IPS DF 6.9 (cell line): ENCODE data around the gene MB.

Source experiments
- DNase-seq: peaks from one replicate; pipeline ENCODE4 v3.0.0-alpha.2; 2013; ENCODE audit warnings: low read depth, low spot score
- H3K27ac ChIP-seq: one replicate; pipeline ENCODE4 v1.5.1; 2013; ENCODE audit warnings: low read length, control low read depth
- H3K27me3 ChIP-seq: 2 replicates; pipeline ENCODE4 v1.6.1; 2013; ENCODE audit warnings: mild to moderate bottlenecking, low read length; ENCODE audit not compliant: control insufficient read depth, insufficient read depth
- H3K36me3 ChIP-seq: 2 replicates; pipeline ENCODE4 v1.6.1; 2013; ENCODE audit warnings: low read length; ENCODE audit not compliant: control insufficient read depth, insufficient read depth
- H3K4me1 ChIP-seq: 2 replicates; pipeline ENCODE4 v1.6.1; 2013; ENCODE audit warnings: low read length; ENCODE audit not compliant: control insufficient read depth, insufficient read depth
- H3K4me3 ChIP-seq: 2 replicates; pipeline ENCODE4 v1.5.1; 2013; ENCODE audit warnings: mild to moderate bottlenecking, low read length
- H3K9me3 ChIP-seq: 2 replicates; pipeline ENCODE4 v1.6.1; 2013; ENCODE audit warnings: low read length, inconsistent platforms; ENCODE audit not compliant: control insufficient read depth, insufficient read depth
- WGBS: extraction: QIAGEN DNeasy Blood & Tissue Kit; methylation state at CpG from one replicate; pipeline ENCODE4 v1.1.7; 2013; ENCODE audit warnings: mixed read lengths, missing lambda C conversion rate; ENCODE audit not compliant: insufficient read length, insufficient coverage; 5-methylcytosine and 5-hydroxymethylcytosine counted together

The MB gene

GRCh38 chr22:35651085-35651484 is 34.0 kb upstream of the MB start:
- no peak for DNase-seq
- Histone ChIP-seq H3K27ac (no peak overlapping the region), H3K36me3 (no peaks in the 10 kb centered on the region), H3K9me3 (no peaks in the 10 kb centered on the region), H3K4me1 (peaks cover 2% of the 10 kb centered on the region; the same call in 1 of the 2 replicates), H3K27me3 (no peaks in the 10 kb centered on the region), H3K4me3 (no peak overlapping the region)
- no CpG with 5 or more reads among the region's 7 CpGs for WGBS

- Histone ChIP-seq H3K9me3 (no peaks in the 10 kb centered on the region), H3K4me3 (no peak overlapping the region), H3K4me1 (peaks cover 2% of the 10 kb centered on the region; the same call in 1 of the 2 replicates), H3K27me3 (no peaks in the 10 kb centered on the region), H3K36me3 (no peaks in the 10 kb centered on the region; the same call in 1 of the 2 replicates), H3K27ac (no peak overlapping the region)
- no CpG with 5 or more reads among the region's 7 CpGs for WGBS
- no peak for DNase-seq
Observed at GRCh38 chr22:35649636-35650250, 32.6 kb upstream of the MB start.

GRCh38 chr22:35649026-35649553 is 32.0 kb upstream of the MB start:
- Histone ChIP-seq H3K9me3 (no peaks in the 10 kb centered on the region), H3K27ac (no peak overlapping the region), H3K4me3 (no peak overlapping the region), H3K36me3 (no peaks in the 10 kb centered on the region; the same call in 1 of the 2 replicates), H3K27me3 (no peaks in the 10 kb centered on the region), H3K4me1 (peaks cover 2% of the 10 kb centered on the region; the same call in 1 of the 2 replicates)
- DNase-seq = no peak
- 83% methylated on average over 1 of the region's 7 CpGs for WGBS

- Histone ChIP-seq H3K27ac (no peak within 1 kb of the TSS), H3K9me3 (no peaks in the 10 kb centered on the region), H3K27me3 (no peaks in the 10 kb centered on the region), H3K4me3 (no peak within 1 kb of the TSS), H3K4me1 (peaks cover 2% of the 10 kb centered on the region; the same call in 1 of the 2 replicates), H3K36me3 (no peaks in the 10 kb centered on the region; the same call in 1 of the 2 replicates)
- WGBS = no CpG with 5 or more reads among the region's 18 CpGs
- DNase-seq = no peak
Observed at GRCh38 chr22:35648066-35649025, 31.2 kb upstream of the MB start, which contains the start of gene APOL6. TSS of gene APOL6 (plus strand) at chr22:35648446. CDS start at chr22:35656426, 7,980 bp downstream.

- Histone ChIP-seq H3K4me1 (peaks cover 2% of the 10 kb centered on the region; the same call in 1 of the 2 replicates), H3K27me3 (no peaks in the 10 kb centered on the region), H3K36me3 (no peaks in the 10 kb centered on the region; the same call in 1 of the 2 replicates), H3K4me3 (no peak overlapping the region), H3K27ac (no peak overlapping the region), H3K9me3 (no peaks in the 10 kb centered on the region)
- WGBS = no CpG with 5 or more reads among the region's 4 CpGs
- DNase-seq = no peak
Observed at GRCh38 chr22:35645646-35646045, 28.5 kb upstream of the MB start.

GRCh38 chr22:35643991-35644390 is 26.9 kb upstream of the MB start:
- no peak overlapping the region for H3K4me3 ChIP-seq
- H3K9me3 ChIP-seq = no peaks in the 10 kb centered on the region

GRCh38 chr22:35642305-35642741 is 25.2 kb upstream of the MB start:
- no peak for DNase-seq
- no peaks in the 10 kb centered on the region for H3K27me3 ChIP-seq
- H3K9me3 ChIP-seq = no peaks in the 10 kb centered on the region
- no peak overlapping the region for H3K4me3 ChIP-seq
- H3K27ac ChIP-seq = no peak overlapping the region
- H3K36me3 ChIP-seq = no peaks in the 10 kb centered on the region; the same call in 1 of the 2 replicates
- no peaks in the 10 kb centered on the region for H3K4me1 ChIP-seq
- WGBS = no CpG with 5 or more reads among the region's 2 CpGs

More at GRCh38 chr22:35643991-35644390, 26.9 kb upstream of the MB start:
- no peak overlapping the region for H3K27ac ChIP-seq
- WGBS = no CpG with 5 or more reads among the region's 1 CpG
- H3K4me1 ChIP-seq = peaks cover 2% of the 10 kb centered on the region; the same call in 1 of the 2 replicates
- no peaks in the 10 kb centered on the region; the same call in 1 of the 2 replicates for H3K36me3 ChIP-seq
- H3K27me3 ChIP-seq = no peaks in the 10 kb centered on the region
- DNase-seq = no peak

- no peak for DNase-seq
- Histone ChIP-seq H3K4me1 (no peaks in the 10 kb centered on the region), H3K27ac (no peak overlapping the region), H3K27me3 (no peaks in the 10 kb centered on the region), H3K4me3 (no peak overlapping the region), H3K9me3 (no peaks in the 10 kb centered on the region), H3K36me3 (no peaks in the 10 kb centered on the region; the same call in 1 of the 2 replicates)
- no CpG with 5 or more reads among the region's 7 CpGs for WGBS
Observed at GRCh38 chr22:35641494-35642120, 24.5 kb upstream of the MB start.

GRCh38 chr22:35638410-35638809 is 21.3 kb upstream of the MB start:
- H3K27ac ChIP-seq = no peak overlapping the region
- no peak for DNase-seq
- no peak overlapping the region for H3K4me3 ChIP-seq
- H3K36me3 ChIP-seq = no peaks in the 10 kb centered on the region
- WGBS = no CpG with 5 or more reads among the region's 13 CpGs
- H3K4me1 ChIP-seq = no peaks in the 10 kb centered on the region
- no peaks in the 10 kb centered on the region for H3K27me3 ChIP-seq
- H3K9me3 ChIP-seq = no peaks in the 10 kb centered on the region

GRCh38 chr22:35638001-35638400 is 20.9 kb upstream of the MB start:
- no peak overlapping the region for H3K4me3 ChIP-seq
- no peaks in the 10 kb centered on the region for H3K4me1 ChIP-seq
- DNase-seq = no peak
- H3K27ac ChIP-seq = no peak overlapping the region
- no peaks in the 10 kb centered on the region for H3K27me3 ChIP-seq
- H3K9me3 ChIP-seq = no peaks in the 10 kb centered on the region
- no peaks in the 10 kb centered on the region for H3K36me3 ChIP-seq
- no CpG with 5 or more reads among the region's 5 CpGs for WGBS
